Measurements from ENCODE around the gene HDGF. TPM values are rescaled to one million over a fixed set of nuclear protein-coding genes. Genes with fewer than 3 reads are reported as not detected.

Gene HDGF
- total RNA-seq, 1 donor from 2014 or later: 270 TPM

- DNase-seq (ENCODE audit: extremely low spot score, unreplicated experiment): peak; percentile 93
- H3K4me3 Mint-ChIP-seq: peak overlapping the region; percentile 93
- H3K27ac Mint-ChIP-seq: peak overlapping the region; percentile 73
- TF ChIP-seq, protein P1, sequence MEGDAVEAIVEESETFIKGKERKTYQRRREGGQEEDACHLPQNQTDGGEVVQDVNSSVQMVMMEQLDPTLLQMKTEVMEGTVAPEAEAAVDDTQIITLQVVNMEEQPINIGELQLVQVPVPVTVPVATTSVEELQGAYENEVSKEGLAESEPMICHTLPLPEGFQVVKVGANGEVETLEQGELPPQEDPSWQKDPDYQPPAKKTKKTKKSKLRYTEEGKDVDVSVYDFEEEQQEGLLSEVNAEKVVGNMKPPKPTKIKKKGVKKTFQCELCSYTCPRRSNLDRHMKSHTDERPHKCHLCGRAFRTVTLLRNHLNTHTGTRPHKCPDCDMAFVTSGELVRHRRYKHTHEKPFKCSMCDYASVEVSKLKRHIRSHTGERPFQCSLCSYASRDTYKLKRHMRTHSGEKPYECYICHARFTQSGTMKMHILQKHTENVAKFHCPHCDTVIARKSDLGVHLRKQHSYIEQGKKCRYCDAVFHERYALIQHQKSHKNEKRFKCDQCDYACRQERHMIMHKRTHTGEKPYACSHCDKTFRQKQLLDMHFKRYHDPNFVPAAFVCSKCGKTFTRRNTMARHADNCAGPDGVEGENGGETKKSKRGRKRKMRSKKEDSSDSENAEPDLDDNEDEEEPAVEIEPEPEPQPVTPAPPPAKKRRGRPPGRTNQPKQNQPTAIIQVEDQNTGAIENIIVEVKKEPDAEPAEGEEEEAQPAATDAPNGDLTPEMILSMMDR (conservative IDR thresholded peaks at IDR 0.05): peak; percentile 98
- no peaks in the 10 kb centered on the region for H3K9me3 Mint-ChIP-seq
- H3K36me3 Mint-ChIP-seq: peaks cover 4% of the 10 kb centered on the region
- peaks cover 57% of the 10 kb centered on the region for H3K4me1 Mint-ChIP-seq (ENCODE audit: unreplicated experiment)
- H3K27me3 Mint-ChIP-seq: peaks cover 7% of the 10 kb centered on the region
Measured at GRCh38 chr1:156705918-156706656, 45.4 kb downstream of the HDGF start.

GRCh38 chr1:156705321-156705917, 46.1 kb downstream of the HDGF start, which contains the start of gene CRABP2:
Gene CRABP2, minus strand, starts transcription at chr1:156705583. Its CDS starts 137 bp downstream, at chr1:156705446.
- DNase-seq (ENCODE audit: extremely low spot score, unreplicated experiment): no peak
- H3K4me3 Mint-ChIP-seq: peak within 1 kb of the TSS; percentile 93
- peaks cover 7% of the 10 kb centered on the region for H3K36me3 Mint-ChIP-seq
- H3K9me3 Mint-ChIP-seq: no peaks in the 10 kb centered on the region
- TF ChIP-seq, protein P1 (conservative IDR thresholded peaks at IDR 0.05): no peak
- H3K27me3 Mint-ChIP-seq: peaks cover 7% of the 10 kb centered on the region
- peak within 1 kb of the TSS; percentile 80 for H3K27ac Mint-ChIP-seq
- peaks cover 55% of the 10 kb centered on the region for H3K4me1 Mint-ChIP-seq (ENCODE audit: unreplicated experiment)

GRCh38 chr1:156704930-156705320, 46.5 kb downstream of the HDGF start:
- Mint-ChIP-seq H3K4me3 (peak overlapping the region; percentile 93), H3K27ac (peak overlapping the region; percentile 73), H3K4me1 (ENCODE audit: unreplicated experiment) (peaks cover 50% of the 10 kb centered on the region), H3K36me3 (peaks cover 8% of the 10 kb centered on the region), H3K27me3 (peaks cover 7% of the 10 kb centered on the region), H3K9me3 (no peaks in the 10 kb centered on the region)
- TF ChIP-seq, protein P1 (conservative IDR thresholded peaks at IDR 0.05): no peak
- DNase-seq (ENCODE audit: extremely low spot score, unreplicated experiment): no peak

- Mint-ChIP-seq H3K4me1 (ENCODE audit: unreplicated experiment) (peaks cover 48% of the 10 kb centered on the region), H3K4me3 (peak overlapping the region; percentile 93), H3K36me3 (peaks cover 12% of the 10 kb centered on the region), H3K9me3 (no peaks in the 10 kb centered on the region), H3K27me3 (peaks cover 7% of the 10 kb centered on the region), H3K27ac (peak overlapping the region; percentile 80)
- DNase-seq (ENCODE audit: extremely low spot score, unreplicated experiment): no peak
- TF ChIP-seq, protein P1 (conservative IDR thresholded peaks at IDR 0.05): no peak
Measured at GRCh38 chr1:156704166-156704711, 47.2 kb downstream of the HDGF start.

DNA sequence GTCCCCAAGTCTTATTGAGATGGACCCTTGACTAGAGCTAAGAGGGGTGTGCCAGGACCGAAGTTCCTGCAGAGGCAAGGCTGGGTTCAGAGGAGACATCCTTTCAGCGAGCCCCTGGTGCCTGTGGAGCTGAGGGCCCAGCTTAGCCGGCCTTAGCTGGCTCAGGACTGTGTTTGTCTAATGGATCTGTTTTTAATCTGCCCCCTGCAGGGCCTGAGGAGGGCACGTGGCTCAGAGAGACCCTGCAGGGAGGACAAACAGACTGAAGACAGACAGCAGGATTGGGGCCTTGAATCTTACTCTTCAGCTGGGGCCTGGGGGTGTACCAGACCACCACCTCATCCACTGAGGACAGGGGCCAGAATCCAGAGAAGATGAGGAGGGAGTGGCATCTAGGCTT, 47.7 kb downstream of the HDGF start:
- peaks cover 48% of the 10 kb centered on the region for H3K4me1 Mint-ChIP-seq (ENCODE audit: unreplicated experiment)
- peak overlapping the region; percentile 93 for H3K4me3 Mint-ChIP-seq
- TF ChIP-seq, protein P1 (conservative IDR thresholded peaks at IDR 0.05): no peak
- peaks cover 7% of the 10 kb centered on the region for H3K27me3 Mint-ChIP-seq
- DNase-seq (ENCODE audit: extremely low spot score, unreplicated experiment): no peak
- no peaks in the 10 kb centered on the region for H3K9me3 Mint-ChIP-seq
- peak overlapping the region; percentile 80 for H3K27ac Mint-ChIP-seq
- peaks cover 17% of the 10 kb centered on the region for H3K36me3 Mint-ChIP-seq
